RWPE1 (cell line): ENCODE measurements around the gene KCTD5.

ENCODE experiments used
- CTCF ChIA-PET: fragments of 350-600 bp; sonication (Branson Sonifier 250); formaldehyde crosslinking; extraction: SDS; loops from one replicate; lab custom pipeline; 2021; lab: Yijun Ruan, JAX
- POLR2A ChIA-PET: fragments of 400-600 bp; formaldehyde crosslinking; extraction: SDS; loops from one replicate; lab custom pipeline; 2020; ENCODE audit warnings: antibody characterized with exemption; ENCODE audit not compliant: low non-redundant PET; lab: Yijun Ruan, JAX
- DNase-seq: peaks from one replicate; pipeline ENCODE4 v3.0.0; 2012; ENCODE audit warnings: low spot score
- H3K27ac ChIP-seq: fragments of 450-650 bp; 2 replicates; pipeline ENCODE4 v1.5.1; 2017
- CTCF ChIP-seq: fragments of 450-650 bp; conservative IDR thresholded peaks from 2 replicates; pipeline ENCODE4 v1.5.1; 2017; ENCODE audit warnings: low read depth, mild to moderate bottlenecking

KCTD5 gene

GRCh38 chr16:2726923-2727322 is 44.6 kb downstream of the KCTD5 start:
- DNase-seq, result no peak
- CTCF ChIA-PET, result no interaction called here
- TF ChIP-seq CTCF, result no peak
- H3K27ac ChIP-seq, result no peak overlapping the region
- POLR2A ChIA-PET, result no interaction called here

GRCh38 chr16:2728034-2728433 is 45.7 kb downstream of the KCTD5 start:
- no peak for TF ChIP-seq CTCF
- no peak overlapping the region for H3K27ac ChIP-seq
- ChIA-PET CTCF (interaction anchor here (0.6 kb wide), 2 partner anchors 20 to 281 kb away, joined by 3 to 5 read pairs; no protein-coding TSS in a partner anchor), POLR2A (no interaction called here)
- DNase-seq, result no peak

GRCh38 chr16:2734844-2735515 is 52.7 kb downstream of the KCTD5 start:
- ChIA-PET CTCF (interaction anchor here (0.8 kb wide), 1 partner anchor 133 kb away, joined by 3 read pairs; no protein-coding TSS in a partner anchor), POLR2A (no interaction called here)
- no peak overlapping the region for H3K27ac ChIP-seq
- no peak for TF ChIP-seq CTCF
- DNase-seq, result no peak

- no peak overlapping the region for H3K27ac ChIP-seq
- TF ChIP-seq CTCF, result no peak
- ChIA-PET CTCF (interaction anchor here (0.7 kb wide), 1 partner anchor 12 kb away, joined by 3 read pairs; no protein-coding TSS in a partner anchor), POLR2A (no interaction called here)
- no peak for DNase-seq
Measured at GRCh38 chr16:2736476-2737237, 54.3 kb downstream of the KCTD5 start.

- no peak for DNase-seq
- H3K27ac ChIP-seq, result no peak overlapping the region
- POLR2A ChIA-PET, result no interaction called here
- no peak for TF ChIP-seq CTCF
- CTCF ChIA-PET, result no interaction called here
Measured at GRCh38 chr16:2737238-2737605, 54.9 kb downstream of the KCTD5 start.

DNA sequence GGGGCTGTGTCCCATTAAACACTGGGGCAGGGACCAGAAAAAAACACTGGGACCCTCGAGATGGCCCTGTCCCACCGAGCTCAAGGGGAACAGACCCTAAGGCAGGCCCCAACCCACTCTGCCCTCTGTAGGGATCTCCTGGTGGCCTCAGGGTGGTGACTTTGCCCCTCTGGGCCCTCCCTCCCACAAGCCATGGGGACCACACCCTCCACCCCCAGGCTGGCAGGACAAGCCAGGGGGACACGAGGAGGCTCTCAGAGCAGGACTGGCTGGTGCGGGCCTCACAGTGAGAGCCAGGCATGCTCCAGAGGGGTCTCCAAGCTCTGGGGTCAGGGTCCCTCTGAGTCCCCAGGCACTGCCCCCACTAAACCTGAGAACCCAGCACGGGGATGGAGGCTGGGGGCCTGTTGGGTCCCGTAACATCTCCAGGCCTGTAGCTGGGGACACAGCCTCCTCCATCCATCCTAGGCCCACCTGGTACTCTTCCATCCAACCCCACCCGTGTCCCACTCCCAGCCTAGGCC is 55.6 kb downstream of the KCTD5 start:
- CTCF ChIA-PET, result no interaction called here
- POLR2A ChIA-PET, result no interaction called here
- no peak for TF ChIP-seq CTCF
- DNase-seq, result no peak
- H3K27ac ChIP-seq, result no peak overlapping the region
